SK-N-SH (cell line): ENCODE results near the gene VPS35L.

Experiments
- RAD21 ChIP-seq: IDR thresholded peaks from 2 replicates; pipeline ENCODE4 v1.6.1; 2012; ENCODE audit warnings: mild to moderate bottlenecking, low read length
- TF ChIP-seq, protein P1 (sequence below): fragments of 200-600 bp; sonication (generic); IDR thresholded peaks from 2 replicates; pipeline ENCODE4 v1.6.1; 2017; ENCODE audit warnings: antibody characterized with exemption, mild to moderate bottlenecking, moderate library complexity

GRCh38 chr16:19748389-19749168, 193.1 kb downstream of the VPS35L start:
- TF ChIP-seq, protein P1, sequence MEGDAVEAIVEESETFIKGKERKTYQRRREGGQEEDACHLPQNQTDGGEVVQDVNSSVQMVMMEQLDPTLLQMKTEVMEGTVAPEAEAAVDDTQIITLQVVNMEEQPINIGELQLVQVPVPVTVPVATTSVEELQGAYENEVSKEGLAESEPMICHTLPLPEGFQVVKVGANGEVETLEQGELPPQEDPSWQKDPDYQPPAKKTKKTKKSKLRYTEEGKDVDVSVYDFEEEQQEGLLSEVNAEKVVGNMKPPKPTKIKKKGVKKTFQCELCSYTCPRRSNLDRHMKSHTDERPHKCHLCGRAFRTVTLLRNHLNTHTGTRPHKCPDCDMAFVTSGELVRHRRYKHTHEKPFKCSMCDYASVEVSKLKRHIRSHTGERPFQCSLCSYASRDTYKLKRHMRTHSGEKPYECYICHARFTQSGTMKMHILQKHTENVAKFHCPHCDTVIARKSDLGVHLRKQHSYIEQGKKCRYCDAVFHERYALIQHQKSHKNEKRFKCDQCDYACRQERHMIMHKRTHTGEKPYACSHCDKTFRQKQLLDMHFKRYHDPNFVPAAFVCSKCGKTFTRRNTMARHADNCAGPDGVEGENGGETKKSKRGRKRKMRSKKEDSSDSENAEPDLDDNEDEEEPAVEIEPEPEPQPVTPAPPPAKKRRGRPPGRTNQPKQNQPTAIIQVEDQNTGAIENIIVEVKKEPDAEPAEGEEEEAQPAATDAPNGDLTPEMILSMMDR = no peak
- no peak for TF ChIP-seq RAD21
